Progenitor cell of endocrine pancreas (in vitro differentiated cells): ENCODE data around the gene BCL2L13. TPM values are rescaled to one million over a fixed set of nuclear protein-coding genes. Genes with fewer than 3 reads are reported as not detected.

ENCODE experiments used
- DNase-seq: peaks from one replicate; pipeline ENCODE4 v3.0.0; 2021; ENCODE audit warnings: low spot score; ENCODE audit not compliant: unreplicated experiment
- H3K27ac Mint-ChIP-seq: 2 replicates; pipeline ENCODE4 v1.8.0; 2021; ENCODE audit warnings: mild to moderate bottlenecking, moderate library complexity, mixed read lengths
- H3K27me3 Mint-ChIP-seq: 2 replicates; pipeline ENCODE4 v1.8.0; 2021; ENCODE audit warnings: mixed read lengths
- H3K36me3 Mint-ChIP-seq: 2 replicates; pipeline ENCODE4 v1.8.0; 2022; ENCODE audit warnings: mixed read lengths; ENCODE audit not compliant: insufficient read depth
- H3K4me1 Mint-ChIP-seq: 2 replicates; pipeline ENCODE4 v1.8.0; 2021; ENCODE audit warnings: low read depth, mixed read lengths
- H3K4me3 Mint-ChIP-seq: 2 replicates; pipeline ENCODE4 v1.8.0; 2021; ENCODE audit warnings: low read depth, mild to moderate bottlenecking, moderate library complexity, mixed read lengths
- H3K9me3 Mint-ChIP-seq: 2 replicates; pipeline ENCODE4 v1.8.0; 2021; ENCODE audit warnings: low read depth, mixed read lengths
- total RNA-seq: library from RNA; stranded (reverse); gene quantifications from 2 replicates; pipeline ENCODE4 v1.2.1, GENCODE V29; 2021
- TF ChIP-seq, protein P1 (sequence below): fragments of 200-600 bp; sonication (generic); IDR thresholded peaks from one replicate; pipeline ENCODE4 v1.5.0; 2021; ENCODE audit warnings: antibody characterized with exemption, mild to moderate bottlenecking; ENCODE audit not compliant: unreplicated experiment

The BCL2L13 gene
- total RNA-seq, 1 donor from 2014 or later = 36.0 TPM

DNA sequence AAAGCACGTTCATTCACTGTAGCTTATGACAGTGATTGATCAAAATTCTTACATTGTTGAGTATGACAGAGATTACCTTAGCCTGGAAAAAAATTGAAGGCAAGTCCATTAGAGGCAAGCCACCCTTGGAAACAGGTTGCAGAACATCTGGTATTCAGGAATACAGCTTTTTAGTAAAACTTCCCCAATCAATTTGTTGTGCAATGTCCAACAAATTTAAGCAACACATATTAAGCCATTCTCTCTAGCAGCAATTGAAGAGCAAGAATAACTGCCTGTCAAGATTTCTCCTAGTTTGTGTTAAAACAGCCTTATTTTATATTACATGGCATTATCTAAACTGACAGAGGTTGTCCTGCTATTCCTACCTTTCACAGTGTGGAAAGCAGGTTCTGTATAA lies 37.0 kb downstream of the BCL2L13 start:
- TF ChIP-seq, protein P1, sequence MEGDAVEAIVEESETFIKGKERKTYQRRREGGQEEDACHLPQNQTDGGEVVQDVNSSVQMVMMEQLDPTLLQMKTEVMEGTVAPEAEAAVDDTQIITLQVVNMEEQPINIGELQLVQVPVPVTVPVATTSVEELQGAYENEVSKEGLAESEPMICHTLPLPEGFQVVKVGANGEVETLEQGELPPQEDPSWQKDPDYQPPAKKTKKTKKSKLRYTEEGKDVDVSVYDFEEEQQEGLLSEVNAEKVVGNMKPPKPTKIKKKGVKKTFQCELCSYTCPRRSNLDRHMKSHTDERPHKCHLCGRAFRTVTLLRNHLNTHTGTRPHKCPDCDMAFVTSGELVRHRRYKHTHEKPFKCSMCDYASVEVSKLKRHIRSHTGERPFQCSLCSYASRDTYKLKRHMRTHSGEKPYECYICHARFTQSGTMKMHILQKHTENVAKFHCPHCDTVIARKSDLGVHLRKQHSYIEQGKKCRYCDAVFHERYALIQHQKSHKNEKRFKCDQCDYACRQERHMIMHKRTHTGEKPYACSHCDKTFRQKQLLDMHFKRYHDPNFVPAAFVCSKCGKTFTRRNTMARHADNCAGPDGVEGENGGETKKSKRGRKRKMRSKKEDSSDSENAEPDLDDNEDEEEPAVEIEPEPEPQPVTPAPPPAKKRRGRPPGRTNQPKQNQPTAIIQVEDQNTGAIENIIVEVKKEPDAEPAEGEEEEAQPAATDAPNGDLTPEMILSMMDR = no peak
- Mint-ChIP-seq H3K4me1 (peaks cover 5% of the 10 kb centered on the region), H3K27me3 (no peaks in the 10 kb centered on the region), H3K36me3 (no peaks in the 10 kb centered on the region), H3K9me3 (no peaks in the 10 kb centered on the region), H3K4me3 (no peak overlapping the region), H3K27ac (no peak overlapping the region)
- no peak for DNase-seq

DNA sequence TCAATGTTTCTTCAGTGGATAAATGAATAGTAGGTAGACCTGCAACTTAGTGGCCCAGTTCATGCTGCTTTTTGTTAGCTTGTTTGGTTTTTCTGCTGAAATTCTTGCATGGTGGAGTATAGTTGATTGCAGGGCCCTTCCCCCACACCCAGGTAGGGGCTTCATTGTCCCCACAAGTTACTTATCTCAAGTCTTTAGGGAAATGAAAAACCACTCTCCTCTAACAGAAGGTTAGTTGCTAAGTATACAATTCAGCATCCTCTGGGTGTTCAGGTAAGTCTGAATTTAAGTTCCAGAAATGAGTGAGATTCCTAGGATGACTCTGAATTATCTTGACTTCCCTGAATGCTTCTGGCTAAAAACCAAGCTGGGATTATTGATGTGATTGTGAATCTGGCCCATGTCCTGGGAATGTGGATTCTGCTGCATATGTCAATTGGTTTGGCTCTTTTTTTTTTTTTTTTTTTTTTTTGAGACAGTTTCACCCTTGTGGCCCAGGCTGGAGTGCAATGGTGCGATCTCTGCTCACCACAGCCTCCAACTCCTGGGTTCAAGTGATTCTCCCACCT lies 40.3 kb downstream of the BCL2L13 start:
- Mint-ChIP-seq H3K36me3 (no peaks in the 10 kb centered on the region), H3K4me1 (peaks cover 5% of the 10 kb centered on the region), H3K4me3 (no peak overlapping the region), H3K9me3 (no peaks in the 10 kb centered on the region), H3K27me3 (no peaks in the 10 kb centered on the region), H3K27ac (peak overlapping the region; percentile 42)
- TF ChIP-seq, protein P1 = no peak
- no peak for DNase-seq

DNA sequence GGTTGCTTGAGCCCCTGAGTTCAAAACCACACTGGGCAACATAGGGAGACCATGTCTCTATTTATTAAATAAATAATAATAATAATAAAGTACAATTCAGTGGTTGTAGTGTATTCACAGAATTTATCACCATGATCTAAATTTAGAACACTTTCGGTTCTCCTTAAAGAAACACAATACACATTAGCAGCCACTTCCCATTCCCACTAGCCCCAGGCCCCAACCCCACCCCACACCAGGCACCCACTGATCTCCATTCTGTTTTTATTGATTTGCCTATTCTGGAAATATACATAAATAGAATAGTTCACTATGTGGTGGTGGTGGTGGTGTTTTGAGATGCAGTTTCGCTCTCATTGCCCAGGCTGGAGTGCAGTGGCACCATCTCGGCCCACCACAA lies 45.7 kb downstream of the BCL2L13 start:
- Mint-ChIP-seq H3K36me3 (peaks cover 1% of the 10 kb centered on the region), H3K27me3 (no peaks in the 10 kb centered on the region), H3K4me3 (no peak overlapping the region), H3K27ac (no peak overlapping the region), H3K9me3 (no peaks in the 10 kb centered on the region), H3K4me1 (no peaks in the 10 kb centered on the region)
- TF ChIP-seq, protein P1 = no peak
- DNase-seq = no peak

DNA sequence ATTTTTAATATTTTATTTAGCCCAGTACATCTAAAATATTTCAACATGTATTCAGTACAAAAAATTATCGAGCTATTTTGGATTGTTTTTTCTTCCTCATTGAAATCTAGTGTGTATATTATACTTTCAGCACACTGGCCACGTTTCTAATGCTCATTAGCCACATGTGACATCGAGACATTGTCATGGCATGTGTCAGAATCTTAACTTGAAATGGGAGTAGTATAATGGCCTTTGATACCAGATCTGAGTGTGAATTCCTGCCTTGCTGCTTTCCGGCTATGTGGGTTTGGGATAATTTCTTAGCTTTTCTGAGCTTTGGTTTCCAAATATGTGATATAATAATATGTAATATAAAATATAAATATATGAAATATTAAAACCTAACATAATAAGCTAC lies 54.3 kb downstream of the BCL2L13 start:
- Mint-ChIP-seq H3K4me3 (no peak overlapping the region), H3K9me3 (no peaks in the 10 kb centered on the region), H3K36me3 (no peaks in the 10 kb centered on the region), H3K4me1 (no peaks in the 10 kb centered on the region), H3K27me3 (no peaks in the 10 kb centered on the region), H3K27ac (no peak overlapping the region)
- TF ChIP-seq, protein P1 = no peak
- DNase-seq = no peak

DNA sequence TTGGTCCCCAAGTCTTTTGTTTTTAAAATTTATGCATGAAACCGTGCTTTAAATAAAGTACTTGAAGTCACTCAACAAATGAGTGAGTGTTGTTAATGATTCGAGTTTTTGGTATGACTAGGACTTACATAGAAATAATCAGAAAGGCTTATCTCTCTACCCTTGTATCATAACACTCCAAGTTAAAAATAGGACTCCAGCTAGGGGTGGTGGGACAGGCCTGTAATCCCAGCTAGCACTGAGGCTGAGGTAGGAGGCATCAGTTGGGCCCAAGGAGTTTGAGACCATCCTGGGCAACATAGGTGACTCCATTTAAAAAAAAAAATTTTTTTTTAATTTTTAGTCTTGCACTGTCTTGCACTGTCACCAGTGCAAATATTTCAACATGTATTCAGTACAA lies 55.6 kb downstream of the BCL2L13 start:
- no peak overlapping the region for H3K4me3 Mint-ChIP-seq
- H3K4me1 Mint-ChIP-seq = no peaks in the 10 kb centered on the region
- no peak for DNase-seq
- no peak overlapping the region for H3K27ac Mint-ChIP-seq
- no peaks in the 10 kb centered on the region for H3K36me3 Mint-ChIP-seq
- TF ChIP-seq, protein P1 = no peak
- no peaks in the 10 kb centered on the region for H3K27me3 Mint-ChIP-seq
- no peaks in the 10 kb centered on the region for H3K9me3 Mint-ChIP-seq
